ENCODE measurements around the gene ASTN2. TPM values are rescaled to one million over a fixed set of nuclear protein-coding genes. Genes with fewer than 3 reads are reported as not detected.

ASTN2 gene
- total RNA-seq, 4 donors from 2014 or later: 0.94 to 5.6 (median 3.7) TPM

- DNase-seq: no peak
- H3K36me3 ChIP-seq: no peaks in the 10 kb centered on the region
- intact Hi-C loops (cut with DNase I): no loop called here
- no peak overlapping the region for H3K27ac ChIP-seq
- TF ChIP-seq CTCF (IDR thresholded peaks at IDR 0.05): no peak
- TF ChIP-seq POLR2A (IDR thresholded peaks at IDR 0.05): no peak
- no peaks in the 10 kb centered on the region for H3K9me3 ChIP-seq
- H3K4me3 ChIP-seq (replicated peaks in 1 of 3): no peak overlapping the region
- H3K4me1 ChIP-seq: no peaks in the 10 kb centered on the region
- 73 to 84% methylated on average over 3 of the region's 3 CpGs for whole genome bisulfite sequencing, 2 donors
- H3K27me3 ChIP-seq: no peaks in the 10 kb centered on the region
Measured at GRCh38 chr9:116629634-116630033, 785.2 kb downstream of the ASTN2 start.

- Histone ChIP-seq H3K27me3 (no peaks in the 10 kb centered on the region), H3K4me1 (no peaks in the 10 kb centered on the region), H3K27ac (no peak overlapping the region), H3K4me3 (replicated peaks in 1 of 3) (no peak overlapping the region), H3K9me3 (no peaks in the 10 kb centered on the region), H3K36me3 (no peaks in the 10 kb centered on the region)
- intact Hi-C loops (cut with DNase I): no loop called here
- TF ChIP-seq POLR2A (IDR thresholded peaks at IDR 0.05) (no peak), CTCF (IDR thresholded peaks at IDR 0.05) (no peak)
- 38 to 43% methylated on average over 4 of the region's 4 CpGs for WGBS, 2 donors
- peak; percentile 18 to 39 for DNase-seq
Measured at GRCh38 chr9:116628716-116629115, 786.1 kb downstream of the ASTN2 start.

GRCh38 chr9:116627433-116627832 is 787.4 kb downstream of the ASTN2 start:
- TF ChIP-seq CTCF (IDR thresholded peaks at IDR 0.05) (no peak), POLR2A (IDR thresholded peaks at IDR 0.05) (no peak)
- WGBS, 2 donors: 98 to 100% methylated on average over 2 of the region's 2 CpGs
- Histone ChIP-seq H3K27me3 (no peaks in the 10 kb centered on the region), H3K4me3 (replicated peaks in 1 of 3) (no peak overlapping the region), H3K4me1 (no peaks in the 10 kb centered on the region), H3K27ac (no peak overlapping the region), H3K36me3 (no peaks in the 10 kb centered on the region), H3K9me3 (no peaks in the 10 kb centered on the region)
- intact Hi-C loops (cut with DNase I): no loop called here
- no peak for DNase-seq

GRCh38 chr9:116626762-116627161 is 788.1 kb downstream of the ASTN2 start:
- TF ChIP-seq CTCF (IDR thresholded peaks at IDR 0.05): no peak
- TF ChIP-seq POLR2A (IDR thresholded peaks at IDR 0.05): no peak
- H3K36me3 ChIP-seq: no peaks in the 10 kb centered on the region
- no peaks in the 10 kb centered on the region for H3K4me1 ChIP-seq
- no peaks in the 10 kb centered on the region for H3K9me3 ChIP-seq
- H3K4me3 ChIP-seq (replicated peaks in 1 of 3): no peak overlapping the region
- no peaks in the 10 kb centered on the region for H3K27me3 ChIP-seq
- WGBS, 2 donors: 98% methylated on average over 3 of the region's 3 CpGs
- no peak for DNase-seq
- no peak overlapping the region for H3K27ac ChIP-seq
- intact Hi-C loops (cut with DNase I): no loop called here

GRCh38 chr9:116623715-116624114 is 791.1 kb downstream of the ASTN2 start:
- Histone ChIP-seq H3K4me1 (no peaks in the 10 kb centered on the region), H3K27me3 (no peaks in the 10 kb centered on the region), H3K4me3 (replicated peaks in 1 of 3) (no peak overlapping the region), H3K27ac (no peak overlapping the region), H3K36me3 (no peaks in the 10 kb centered on the region), H3K9me3 (no peaks in the 10 kb centered on the region)
- no peak for DNase-seq
- intact Hi-C loops (cut with DNase I): no loop called here
- WGBS, 2 donors: 74 to 78% methylated on average over 4 of the region's 4 CpGs
- no peak for TF ChIP-seq POLR2A (IDR thresholded peaks at IDR 0.05)
- no peak for TF ChIP-seq CTCF (IDR thresholded peaks at IDR 0.05)

All from thyroid gland (tissue), 4 donors.